Measurements from ENCODE around the gene ABCA1.

ABCA1 gene

DNA sequence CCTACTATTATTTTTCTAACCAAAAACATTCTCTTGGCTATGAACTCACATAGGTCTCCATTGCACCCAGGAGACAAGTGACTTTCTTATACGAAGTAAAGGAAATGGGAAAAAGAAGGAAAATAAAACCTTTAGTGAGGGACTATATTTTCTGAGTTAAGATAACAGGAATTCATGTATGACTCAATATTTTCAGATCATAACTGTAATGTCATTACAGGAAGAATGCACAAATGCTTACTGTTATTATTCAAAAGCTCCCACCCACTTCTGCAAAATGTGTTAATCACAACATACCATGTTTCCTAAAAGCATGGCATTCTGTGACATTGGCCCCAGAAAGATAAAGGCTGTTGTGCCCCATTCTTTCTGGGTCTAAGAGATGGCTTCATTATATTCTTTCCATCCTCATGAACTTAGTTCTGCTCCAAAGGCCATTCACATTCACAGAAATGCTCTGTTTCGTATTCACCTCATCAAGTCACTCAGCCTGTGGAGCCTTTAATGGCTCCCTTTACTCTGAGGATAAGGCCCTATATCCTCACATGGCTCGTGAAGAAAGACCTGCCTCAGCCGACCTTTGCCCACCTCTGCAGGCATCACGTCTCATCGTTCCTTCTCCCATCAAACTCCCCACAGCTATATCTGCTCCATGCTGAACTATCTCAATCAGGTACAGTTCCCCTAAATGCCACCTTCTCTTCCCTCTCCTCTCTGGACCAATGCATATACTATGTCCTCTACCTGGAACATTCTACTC lies 77.0 kb downstream of the ABCA1 start:
- H3K4me3 ChIP-seq (ENCODE audit: low read depth, low read length), result no peak overlapping the region
- TF ChIP-seq, protein P1, sequence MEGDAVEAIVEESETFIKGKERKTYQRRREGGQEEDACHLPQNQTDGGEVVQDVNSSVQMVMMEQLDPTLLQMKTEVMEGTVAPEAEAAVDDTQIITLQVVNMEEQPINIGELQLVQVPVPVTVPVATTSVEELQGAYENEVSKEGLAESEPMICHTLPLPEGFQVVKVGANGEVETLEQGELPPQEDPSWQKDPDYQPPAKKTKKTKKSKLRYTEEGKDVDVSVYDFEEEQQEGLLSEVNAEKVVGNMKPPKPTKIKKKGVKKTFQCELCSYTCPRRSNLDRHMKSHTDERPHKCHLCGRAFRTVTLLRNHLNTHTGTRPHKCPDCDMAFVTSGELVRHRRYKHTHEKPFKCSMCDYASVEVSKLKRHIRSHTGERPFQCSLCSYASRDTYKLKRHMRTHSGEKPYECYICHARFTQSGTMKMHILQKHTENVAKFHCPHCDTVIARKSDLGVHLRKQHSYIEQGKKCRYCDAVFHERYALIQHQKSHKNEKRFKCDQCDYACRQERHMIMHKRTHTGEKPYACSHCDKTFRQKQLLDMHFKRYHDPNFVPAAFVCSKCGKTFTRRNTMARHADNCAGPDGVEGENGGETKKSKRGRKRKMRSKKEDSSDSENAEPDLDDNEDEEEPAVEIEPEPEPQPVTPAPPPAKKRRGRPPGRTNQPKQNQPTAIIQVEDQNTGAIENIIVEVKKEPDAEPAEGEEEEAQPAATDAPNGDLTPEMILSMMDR (IDR thresholded peaks at IDR 0.05; ENCODE audit: low read depth, low read length), result no peak
- DNase-seq, result no peak
- H3K36me3 ChIP-seq, result no peaks in the 10 kb centered on the region
- H3K27me3 ChIP-seq, result no peaks in the 10 kb centered on the region
- H3K9me3 ChIP-seq, result no peaks in the 10 kb centered on the region
- H3K4me1 ChIP-seq, result no peaks in the 10 kb centered on the region

DNA sequence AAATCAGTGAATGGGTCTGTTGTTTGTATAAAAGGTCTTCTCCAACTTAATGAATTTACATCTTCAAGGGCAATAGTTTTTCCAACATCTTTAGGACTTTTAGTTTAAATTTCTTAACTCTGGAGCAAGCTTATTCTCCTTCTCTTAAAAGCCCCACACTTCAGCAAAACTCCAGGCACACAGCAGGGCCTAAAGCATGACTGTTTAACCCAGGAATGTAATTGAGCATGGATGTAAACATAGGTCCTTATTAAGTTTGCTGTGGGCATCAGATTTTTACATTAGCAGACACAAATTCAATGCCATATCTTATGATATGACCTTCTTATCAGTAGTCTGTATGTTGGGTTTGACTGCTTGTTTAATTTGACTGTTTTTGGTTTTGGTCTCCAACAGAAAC lies 78.9 kb downstream of the ABCA1 start:
- no peaks in the 10 kb centered on the region for H3K36me3 ChIP-seq
- no peaks in the 10 kb centered on the region for H3K27me3 ChIP-seq
- no peaks in the 10 kb centered on the region for H3K4me1 ChIP-seq
- no peaks in the 10 kb centered on the region for H3K9me3 ChIP-seq
- no peak for DNase-seq
- TF ChIP-seq, protein P1 (IDR thresholded peaks at IDR 0.05; ENCODE audit: low read depth, low read length), result no peak
- no peak overlapping the region for H3K4me3 ChIP-seq (ENCODE audit: low read depth, low read length)

- Histone ChIP-seq H3K27me3 (no peaks in the 10 kb centered on the region), H3K4me3 (ENCODE audit: low read depth, low read length) (no peak overlapping the region), H3K36me3 (no peaks in the 10 kb centered on the region), H3K4me1 (no peaks in the 10 kb centered on the region), H3K9me3 (no peaks in the 10 kb centered on the region)
- DNase-seq, result no peak
- TF ChIP-seq, protein P1 (IDR thresholded peaks at IDR 0.05; ENCODE audit: low read depth, low read length), result no peak
Observed at GRCh38 chr9:104844710-104845109, 83.2 kb downstream of the ABCA1 start.

DNA sequence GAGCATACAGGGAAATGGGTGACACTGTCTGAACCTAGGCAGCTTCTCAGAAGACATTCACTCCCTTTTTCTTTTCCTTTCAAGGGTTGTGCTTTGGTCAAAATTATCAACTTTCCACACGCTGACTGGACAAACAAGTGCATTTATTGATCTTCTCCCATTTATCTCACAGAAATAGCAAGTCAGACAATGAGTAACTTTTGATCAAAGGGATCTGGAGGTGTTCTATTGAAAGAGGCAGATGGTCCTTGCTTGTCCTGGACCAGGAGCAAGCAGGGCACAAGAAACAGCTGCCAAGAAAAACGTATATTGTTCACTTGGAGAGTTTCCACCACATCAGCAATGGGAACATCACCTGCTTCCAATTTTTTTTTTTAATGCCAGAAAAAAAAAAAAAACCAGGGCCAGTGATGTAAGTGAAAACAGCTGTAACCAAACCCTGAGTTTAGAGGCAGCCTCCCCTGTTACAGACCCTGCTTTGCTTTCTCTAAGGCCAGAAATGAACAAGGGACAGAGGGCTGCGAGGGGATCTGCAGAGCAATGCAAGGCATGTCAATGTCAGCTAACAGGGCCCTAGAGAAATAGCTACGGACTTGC lies 84.2 kb downstream of the ABCA1 start:
- Histone ChIP-seq H3K36me3 (no peaks in the 10 kb centered on the region), H3K4me3 (ENCODE audit: low read depth, low read length) (no peak overlapping the region), H3K27me3 (no peaks in the 10 kb centered on the region), H3K9me3 (no peaks in the 10 kb centered on the region), H3K4me1 (no peaks in the 10 kb centered on the region)
- TF ChIP-seq, protein P1 (IDR thresholded peaks at IDR 0.05; ENCODE audit: low read depth, low read length), result no peak
- DNase-seq, result no peak

- no peaks in the 10 kb centered on the region for H3K27me3 ChIP-seq
- no peaks in the 10 kb centered on the region for H3K9me3 ChIP-seq
- no peak for DNase-seq
- TF ChIP-seq, protein P1 (IDR thresholded peaks at IDR 0.05; ENCODE audit: low read depth, low read length), result no peak
- no peak overlapping the region for H3K4me3 ChIP-seq (ENCODE audit: low read depth, low read length)
- H3K36me3 ChIP-seq, result no peaks in the 10 kb centered on the region
- H3K4me1 ChIP-seq, result no peaks in the 10 kb centered on the region
Observed at GRCh38 chr9:104842698-104843097, 85.3 kb downstream of the ABCA1 start.

GRCh38 chr9:104841601-104842141 lies 86.3 kb downstream of the ABCA1 start:
- Histone ChIP-seq H3K9me3 (no peaks in the 10 kb centered on the region), H3K36me3 (no peaks in the 10 kb centered on the region), H3K4me3 (ENCODE audit: low read depth, low read length) (no peak overlapping the region), H3K27me3 (no peaks in the 10 kb centered on the region), H3K4me1 (no peaks in the 10 kb centered on the region)
- TF ChIP-seq, protein P1 (IDR thresholded peaks at IDR 0.05; ENCODE audit: low read depth, low read length), result no peak
- DNase-seq, result no peak

All from BE2C (cell line).